Measurements from ENCODE around the gene OR6S1.

The OR6S1 gene

DNA sequence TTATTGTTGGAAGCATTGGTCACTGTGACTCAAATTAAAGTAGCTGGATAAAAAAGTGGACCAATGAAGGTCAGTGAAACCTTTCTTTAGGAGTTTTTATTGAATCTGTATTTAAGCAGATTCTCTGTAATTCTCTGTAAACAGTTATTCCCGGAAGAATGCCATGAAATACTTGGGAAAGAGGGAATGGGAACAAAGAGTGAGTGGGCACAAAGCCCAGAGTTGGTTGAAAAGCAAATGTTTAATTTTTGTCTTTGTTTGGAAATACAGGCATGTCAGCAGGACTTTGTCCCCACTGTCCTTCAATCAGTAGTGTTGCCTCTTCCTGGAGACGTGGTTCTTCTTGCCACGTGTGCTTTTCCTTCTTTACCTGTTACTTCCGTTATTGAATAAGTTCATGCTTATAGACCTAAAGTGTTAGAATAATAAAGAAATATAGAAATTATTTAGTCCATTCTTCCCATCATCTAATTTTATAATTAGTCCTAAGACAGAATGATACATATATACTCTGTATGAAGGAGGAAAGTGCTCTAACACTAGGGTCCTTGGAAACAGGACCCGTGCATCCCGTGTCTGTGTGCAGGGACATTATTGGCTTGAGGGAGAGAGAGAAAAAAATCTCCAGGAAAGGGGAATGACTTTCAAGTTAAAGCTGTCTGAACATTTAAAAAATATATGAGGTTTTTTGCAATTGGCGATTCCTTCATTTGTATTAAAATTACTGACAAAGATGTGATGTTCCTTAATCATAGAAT is 45.1 kb upstream of the OR6S1 start:
- H3K9me3 ChIP-seq (ENCODE audit: insufficient read depth, low read depth, low read length): no peaks in the 10 kb centered on the region
- H3K27me3 ChIP-seq (ENCODE audit: insufficient read depth, low read length): no peaks in the 10 kb centered on the region
- peaks cover 16% of the 10 kb centered on the region for H3K79me1 ChIP-seq (ENCODE audit: low read length)
- H2BK120ac ChIP-seq (ENCODE audit: insufficient read depth, low read length, poor library complexity): no peak overlapping the region
- H3K14ac ChIP-seq (ENCODE audit: low read length): no peak overlapping the region
- H3K4me2 ChIP-seq (ENCODE audit: low read length): no peak overlapping the region
- H3K79me2 ChIP-seq (ENCODE audit: control insufficient read depth, insufficient read depth, low read length, poor library complexity): peaks cover 11% of the 10 kb centered on the region
- no peak overlapping the region for H4K12ac ChIP-seq (ENCODE audit: low read depth, low read length)
- H3K9ac ChIP-seq (ENCODE audit: low read length): no peak overlapping the region
- no peak overlapping the region for H4K91ac ChIP-seq (ENCODE audit: low read depth, low read length)
- peaks cover 0 to 8% of the 10 kb centered on the region in 2 experiments for H3K4me1 ChIP-seq (ENCODE audit: control insufficient read depth in 1 of 2, insufficient read depth in 2 of 2, low read length in 2 of 2)
- no peak overlapping the region for H3K4me3 ChIP-seq (ENCODE audit: low read depth, low read length)
- no peak for DNase-seq
- no peak overlapping the region for H2AFZ ChIP-seq (ENCODE audit: insufficient read depth, low read length, poor library complexity)
- no peak overlapping the region for H3K18ac ChIP-seq (ENCODE audit: low read length)
- H3K27ac ChIP-seq (ENCODE audit: low read depth, low read length): no peak overlapping the region
- no peaks in the 10 kb centered on the region for H3K36me3 ChIP-seq (ENCODE audit: control insufficient read depth in 1 of 2, insufficient read depth in 2 of 2, low read length in 2 of 2)
- H3K4ac ChIP-seq (ENCODE audit: low read depth, low read length): no peak overlapping the region
- no peak overlapping the region for H2AK5ac ChIP-seq (ENCODE audit: low read length)
- no CpG with 5 or more reads among the region's 7 CpGs for WGBS (ENCODE audit: extremely low coverage, insufficient coverage, insufficient read length)
- no peak overlapping the region for H4K8ac ChIP-seq (ENCODE audit: low read depth, low read length)
- H2BK5ac ChIP-seq (ENCODE audit: low read depth, low read length, poor library complexity): no peak overlapping the region
- no peak overlapping the region for H2BK12ac ChIP-seq (ENCODE audit: low read length)
- no peak overlapping the region for H3K23ac ChIP-seq (ENCODE audit: low read length)

DNA sequence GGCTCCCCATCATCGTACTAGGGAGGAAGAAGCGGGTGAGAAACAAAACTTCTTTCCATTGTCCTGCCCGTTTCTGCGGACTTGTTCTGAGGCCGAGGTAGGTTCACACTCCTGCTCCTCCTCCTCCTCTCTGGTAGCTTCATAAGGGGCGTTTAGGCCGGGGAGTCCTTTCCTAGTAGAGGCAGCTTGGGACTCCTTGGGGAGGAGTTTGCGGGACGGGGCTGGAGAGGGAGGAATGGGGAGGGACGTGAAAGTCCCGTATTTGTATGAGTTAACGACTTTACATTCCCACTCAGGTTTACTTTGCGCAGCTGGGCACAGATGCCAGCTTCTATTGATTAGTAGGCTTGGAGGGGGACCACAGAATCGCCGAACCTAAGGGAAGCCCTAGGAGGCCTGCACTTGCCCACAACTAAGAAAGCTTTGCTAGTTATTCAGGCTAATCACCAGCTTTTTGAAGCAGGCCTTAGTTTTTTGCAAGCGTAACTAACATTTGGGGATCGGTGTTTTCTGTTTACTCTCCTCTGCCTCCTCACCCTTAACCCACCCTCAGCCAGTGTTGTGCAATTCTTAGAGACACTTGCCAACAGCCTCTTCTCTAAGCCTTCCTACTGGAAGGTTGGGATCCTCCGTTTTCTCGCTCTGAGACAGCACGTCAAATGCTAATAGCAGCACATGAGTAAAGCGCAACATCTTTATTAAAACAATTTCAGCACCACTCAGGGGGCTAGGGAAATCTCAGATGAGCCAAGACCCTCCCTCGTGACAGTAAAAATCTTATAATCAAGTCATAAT is 43.4 kb upstream of the OR6S1 start:
- H2AK5ac ChIP-seq (ENCODE audit: low read length): no peak overlapping the region
- H4K91ac ChIP-seq (ENCODE audit: low read depth, low read length): no peak overlapping the region
- WGBS (ENCODE audit: extremely low coverage, insufficient coverage, insufficient read length): no CpG with 5 or more reads among the region's 22 CpGs
- H3K9ac ChIP-seq (ENCODE audit: low read length): peak overlapping the region; percentile 18
- peak overlapping the region; percentile 11 for H4K8ac ChIP-seq (ENCODE audit: low read depth, low read length)
- no peak overlapping the region for H3K18ac ChIP-seq (ENCODE audit: low read length)
- H3K4me1 ChIP-seq (ENCODE audit: control insufficient read depth in 1 of 2, insufficient read depth in 2 of 2, low read length in 2 of 2): peaks cover 0 to 15% of the 10 kb centered on the region in 2 experiments
- H2BK5ac ChIP-seq (ENCODE audit: low read depth, low read length, poor library complexity): no peak overlapping the region
- peaks cover 16% of the 10 kb centered on the region for H3K79me1 ChIP-seq (ENCODE audit: low read length)
- no peaks in the 10 kb centered on the region for H3K9me3 ChIP-seq (ENCODE audit: insufficient read depth, low read depth, low read length)
- no peak overlapping the region for H3K14ac ChIP-seq (ENCODE audit: low read length)
- no peak overlapping the region for H3K4ac ChIP-seq (ENCODE audit: low read depth, low read length)
- H3K27ac ChIP-seq (ENCODE audit: low read depth, low read length): no peak overlapping the region
- no peak overlapping the region for H3K23ac ChIP-seq (ENCODE audit: low read length)
- no peak overlapping the region for H2BK120ac ChIP-seq (ENCODE audit: insufficient read depth, low read length, poor library complexity)
- H3K27me3 ChIP-seq (ENCODE audit: insufficient read depth, low read length): no peaks in the 10 kb centered on the region
- no peaks in the 10 kb centered on the region for H3K36me3 ChIP-seq (ENCODE audit: control insufficient read depth in 1 of 2, insufficient read depth in 2 of 2, low read length in 2 of 2)
- no peak overlapping the region for H2BK12ac ChIP-seq (ENCODE audit: low read length)
- peak overlapping the region; percentile 79 for H2AFZ ChIP-seq (ENCODE audit: insufficient read depth, low read length, poor library complexity)
- no peak overlapping the region for H4K12ac ChIP-seq (ENCODE audit: low read depth, low read length)
- peak overlapping the region; percentile 76 for H3K4me3 ChIP-seq (ENCODE audit: low read depth, low read length)
- H3K4me2 ChIP-seq (ENCODE audit: low read length): peak overlapping the region; percentile 66
- peak; percentile 49 to 52 for DNase-seq
- H3K79me2 ChIP-seq (ENCODE audit: control insufficient read depth, insufficient read depth, low read length, poor library complexity): peaks cover 11% of the 10 kb centered on the region

- Histone ChIP-seq H2AK5ac (ENCODE audit: low read length) (no peak within 1 kb of the TSS), H4K91ac (ENCODE audit: low read depth, low read length) (peak within 1 kb of the TSS; percentile 45), H3K79me2 (ENCODE audit: control insufficient read depth, insufficient read depth, low read length, poor library complexity) (peaks cover 11% of the 10 kb centered on the region), H2BK120ac (ENCODE audit: insufficient read depth, low read length, poor library complexity) (peak within 1 kb of the TSS; percentile 25), H2BK12ac (ENCODE audit: low read length) (peak within 1 kb of the TSS; percentile 38), H3K18ac (ENCODE audit: low read length) (peak within 1 kb of the TSS; percentile 49), H3K4me3 (ENCODE audit: low read depth, low read length) (peak within 1 kb of the TSS; percentile 76), H2AFZ (ENCODE audit: insufficient read depth, low read length, poor library complexity) (peak within 1 kb of the TSS; percentile 79), H3K4ac (ENCODE audit: low read depth, low read length) (peak within 1 kb of the TSS; percentile 65), H3K4me2 (ENCODE audit: low read length) (peak within 1 kb of the TSS; percentile 79), H3K14ac (ENCODE audit: low read length) (peak within 1 kb of the TSS; percentile 65), H3K9ac (ENCODE audit: low read length) (peak within 1 kb of the TSS; percentile 74), H4K12ac (ENCODE audit: low read depth, low read length) (peak within 1 kb of the TSS; percentile 63), H3K27ac (ENCODE audit: low read depth, low read length) (peak within 1 kb of the TSS; percentile 47), H2BK5ac (ENCODE audit: low read depth, low read length, poor library complexity) (peak within 1 kb of the TSS; percentile 28), H3K9me3 (ENCODE audit: insufficient read depth, low read depth, low read length) (no peaks in the 10 kb centered on the region), H3K27me3 (ENCODE audit: insufficient read depth, low read length) (no peaks in the 10 kb centered on the region), H4K8ac (ENCODE audit: low read depth, low read length) (peak within 1 kb of the TSS; percentile 42), H3K23ac (ENCODE audit: low read length) (no peak within 1 kb of the TSS), H3K36me3 (ENCODE audit: control insufficient read depth in 1 of 2, insufficient read depth in 2 of 2, low read length in 2 of 2) (no peaks in the 10 kb centered on the region), H3K4me1 (ENCODE audit: control insufficient read depth in 1 of 2, insufficient read depth in 2 of 2, low read length in 2 of 2) (peaks cover 0 to 15% of the 10 kb centered on the region in 2 experiments), H3K79me1 (ENCODE audit: low read length) (peaks cover 16% of the 10 kb centered on the region)
- no CpG with 5 or more reads among the region's 42 CpGs for WGBS (ENCODE audit: extremely low coverage, insufficient coverage, insufficient read length)
- DNase-seq: peak; percentile 86 to 91
Observed at GRCh38 chr14:20683891-20684661, 42.6 kb upstream of the OR6S1 start, which contains the start of gene RNASE4. TSS of gene RNASE4 (plus strand) at chr14:20684560. CDS start at chr14:20699372, 14,812 bp downstream.
